Keratinocyte (primary cell): ENCODE measurements around the gene GIMAP7. TPM values are rescaled to one million over a fixed set of nuclear protein-coding genes. Genes with fewer than 3 reads are reported as not detected.

ENCODE experiments used
- DNase-seq: peaks from one replicate; pipeline ENCODE4 v3.0.0-alpha.2; 2011; ENCODE audit warnings: low read depth, missing footprints, low spot score
- FAIRE-seq: peaks from 2 replicates; lab custom pipeline; 2011; peaks lifted over from hg19 to GRCh38; lab: Jason Lieb, UNC
- H2AFZ ChIP-seq: 2 replicates; pipeline ENCODE4 v1.6.0; 2012; ENCODE audit warnings: low read length, control low read depth, inconsistent platforms; ENCODE audit not compliant: control insufficient read depth
- H3K27ac ChIP-seq: 2 replicates; pipeline ENCODE4 v1.5.1; 2011; ENCODE audit warnings: low read length; ENCODE audit not compliant: control insufficient read depth, insufficient read depth
- H3K27me3 ChIP-seq: 3 replicates; pipeline ENCODE4 v1.6.0; 2011; ENCODE audit warnings: low read length; ENCODE audit not compliant: control insufficient read depth, insufficient read depth; ENCODE audit errors: extremely low read depth
- H3K36me3 ChIP-seq, 2 experiments: 2 replicates in 1 of 2; 3 replicates in 1 of 2; pipeline ENCODE4 v1.5.1; 2011; ENCODE audit warnings: low read length in 2 of 2, mild to moderate bottlenecking in 1 of 2; ENCODE audit not compliant: control insufficient read depth in 2 of 2, insufficient read depth in 2 of 2; ENCODE audit errors: extremely low read depth in 1 of 2
- H3K4me1 ChIP-seq: 3 replicates; pipeline ENCODE4 v1.5.1; 2011; ENCODE audit warnings: low read length; ENCODE audit not compliant: control insufficient read depth, insufficient read depth; ENCODE audit errors: extremely low read depth
- H3K4me2 ChIP-seq: 3 replicates; pipeline ENCODE4 v1.6.0; 2011; ENCODE audit warnings: low read depth, low read length; ENCODE audit not compliant: control insufficient read depth, insufficient read depth; ENCODE audit errors: extremely low read depth
- H3K4me3 ChIP-seq, 3 experiments: fragments of 200-600 bp in 1 of 3; sonication (generic) in 1 of 3; 2 replicates in 2 of 3; 3 replicates in 1 of 3; pipeline ENCODE4 v1.5.1; 2011 to 2016; ENCODE audit warnings: low read length in 3 of 3, mild to moderate bottlenecking in 3 of 3, control low read depth in 2 of 3, inconsistent platforms in 1 of 3, low read depth in 1 of 3, mixed read lengths in 1 of 3, mixed run types in 1 of 3, moderate library complexity in 1 of 3; ENCODE audit not compliant: control insufficient read depth in 2 of 3, insufficient read depth in 2 of 3; ENCODE audit errors: extremely low read depth in 1 of 3
- H3K79me2 ChIP-seq: 2 replicates; pipeline ENCODE4 v1.6.0; 2012; ENCODE audit warnings: low read length; ENCODE audit not compliant: control insufficient read depth, insufficient read depth
- H3K9ac ChIP-seq: 3 replicates; pipeline ENCODE4 v1.6.0; 2011; ENCODE audit warnings: low read length; ENCODE audit not compliant: control insufficient read depth, insufficient read depth; ENCODE audit errors: extremely low read depth
- H3K9me1 ChIP-seq: 3 replicates; pipeline ENCODE4 v1.6.0; 2011; ENCODE audit warnings: low read length; ENCODE audit not compliant: control insufficient read depth, insufficient read depth; ENCODE audit errors: extremely low read depth
- H3K9me3 ChIP-seq: 2 replicates; pipeline ENCODE4 v1.5.1; 2012; ENCODE audit warnings: low read depth, low read length; ENCODE audit not compliant: control insufficient read depth
- H4K20me1 ChIP-seq: 3 replicates; pipeline ENCODE4 v1.6.0; 2011; ENCODE audit warnings: low read length; ENCODE audit not compliant: control insufficient read depth, insufficient read depth; ENCODE audit errors: extremely low read depth
- CTCF ChIP-seq, 3 experiments: IDR thresholded peaks in 1 of 3; conservative IDR thresholded peaks in 1 of 3; optimal IDR thresholded peaks in 1 of 3; 2 replicates in 2 of 3; 3 replicates in 1 of 3; pipeline versions ENCODE3 to v1.5.1; 2011; ENCODE audit warnings: low read length in 3 of 3, mild to moderate bottlenecking in 3 of 3, moderate library complexity in 2 of 3, control low read depth in 1 of 3, inconsistent platforms in 1 of 3; ENCODE audit not compliant: insufficient read depth in 2 of 3; ENCODE audit errors: extremely low read depth in 1 of 3
- EZH2 ChIP-seq: IDR thresholded peaks from one replicate; pipeline ENCODE4 v1.6.1; 2012; ENCODE audit warnings: inconsistent platforms, mild to moderate bottlenecking, low read length, moderate library complexity
- dilution Hi-C: fragments of 300-500 bp; cut with MboI; formaldehyde crosslinking; loops from one replicate; pipeline ENCODE4 v1.7.0; 2020; ENCODE audit warnings: low sequenced_read_pairs; ENCODE audit not compliant: extremely low pct_ligation_motif_present
- polyA minus RNA-seq, 3 experiments: library from RNA; depleted of rRNA, polyadenylated mRNA; stranded (reverse); fragments of >200 nt; gene quantifications; 1 replicate in 1 of 3; 2 replicates in 1 of 3; 3 replicates in 1 of 3; pipeline ENCODE4 v1.2.3, GENCODE V29; 2011
- polyA plus RNA-seq, 5 experiments: library from polyadenylated mRNA; depleted of rRNA in 3 of 5; stranded (reverse) in 3 of 5; stranded (forward) in 1 of 5; unstranded in 1 of 5; fragments of >200 nt; gene quantifications; 1 replicate in 1 of 5; 2 replicates in 3 of 5; 3 replicates in 1 of 5; pipeline versions ENCODE4 v1.2.1 to v1.2.3, GENCODE V29; 2011 to 2012; ENCODE audit warnings: missing spikeins in 2 of 5, low read depth in 1 of 5, low replicate concordance in 1 of 5

GIMAP7 gene
- polyA plus RNA-seq (not detected in 3 replicates), polyA minus RNA-seq (not detected in 3 replicates)
- polyA plus RNA-seq (2011; ENCODE audit: low read depth), result not detected
- not detected in 2 replicates for polyA plus RNA-seq (2011; cell fraction: cytosol; rRNA removed)
- polyA plus RNA-seq (2011; cell fraction: nucleus; rRNA removed), result not detected in 2 replicates
- not detected in 2 replicates for polyA plus RNA-seq (2012; ENCODE audit: low replicate concordance)
- polyA minus RNA-seq (2011; cell fraction: cytosol; rRNA and poly(A)+ RNA removed), result not detected
- polyA minus RNA-seq (2011; cell fraction: nucleus; rRNA and poly(A)+ RNA removed), result not detected in 2 replicates

GRCh38 chr7:150514748-150515222 is at the start of gene GIMAP7:
Gene GIMAP7, plus strand, starts transcription at chr7:150514872. Its CDS starts 5,103 bp downstream, at chr7:150519975.
- no peak within 1 kb of the TSS for H3K4me3 ChIP-seq
- H3K79me2 ChIP-seq, result no peaks in the 10 kb centered on the region
- H3K36me3 ChIP-seq, result no peaks in the 10 kb centered on the region
- no peak within 1 kb of the TSS for H2AFZ ChIP-seq
- DNase-seq (no peak), FAIRE-seq (no peak)
- H3K9me1 ChIP-seq, result no peaks in the 10 kb centered on the region
- TF ChIP-seq CTCF (optimal IDR thresholded peaks at IDR 0.05 in 1 of 3, IDR thresholded peaks at IDR 0.05 in 1 of 3, conservative IDR thresholded peaks at IDR 0.05 in 1 of 3; ENCODE audit: extremely low read depth in 1 of 3, insufficient read depth in 2 of 3, low read length in 3 of 3), result no peak
- TF ChIP-seq EZH2, result no peak
- no peaks in the 10 kb centered on the region for H3K4me1 ChIP-seq
- no peaks in the 10 kb centered on the region for H3K27me3 ChIP-seq
- no peak within 1 kb of the TSS for H3K4me2 ChIP-seq
- H3K9ac ChIP-seq, result no peak within 1 kb of the TSS
- no peaks in the 10 kb centered on the region for H4K20me1 ChIP-seq
- H3K9me3 ChIP-seq, result no peaks in the 10 kb centered on the region
- dilution Hi-C loops, result no loop called here
- H3K27ac ChIP-seq, result no peak within 1 kb of the TSS

DNA sequence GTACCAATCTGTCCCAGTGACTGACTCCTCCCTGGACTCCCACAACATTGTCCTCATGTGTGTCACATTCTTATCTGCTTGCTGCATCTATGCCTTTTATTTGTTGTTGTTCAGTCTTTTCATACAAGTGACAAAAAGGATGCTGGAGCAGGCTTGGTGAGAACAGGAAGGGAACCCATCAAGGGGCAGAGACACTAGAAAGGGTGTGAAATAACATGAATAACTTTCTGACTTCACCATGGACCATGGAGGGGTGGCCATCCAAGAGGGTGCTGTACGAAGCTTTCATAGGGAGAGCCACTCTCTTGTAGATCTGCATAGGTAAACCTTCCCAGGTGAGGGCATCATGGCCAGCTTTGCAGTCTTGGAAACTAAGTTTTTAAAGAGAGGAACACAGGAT is 49.7 kb upstream of the GIMAP7 start:
- DNase-seq (no peak), FAIRE-seq (no peak)
- no peaks in the 10 kb centered on the region for H3K79me2 ChIP-seq
- no peak overlapping the region for H3K4me2 ChIP-seq
- no peak overlapping the region for H3K9ac ChIP-seq
- no peak overlapping the region for H3K27ac ChIP-seq
- no peaks in the 10 kb centered on the region for H3K9me1 ChIP-seq
- TF ChIP-seq EZH2, result no peak
- TF ChIP-seq CTCF (optimal IDR thresholded peaks at IDR 0.05 in 1 of 3, IDR thresholded peaks at IDR 0.05 in 1 of 3, conservative IDR thresholded peaks at IDR 0.05 in 1 of 3; ENCODE audit: extremely low read depth in 1 of 3, insufficient read depth in 2 of 3, low read length in 3 of 3), result no peak
- no peaks in the 10 kb centered on the region for H4K20me1 ChIP-seq
- H3K36me3 ChIP-seq, result no peaks in the 10 kb centered on the region
- H3K27me3 ChIP-seq, result no peaks in the 10 kb centered on the region
- H3K4me1 ChIP-seq, result peaks cover 9% of the 10 kb centered on the region
- no peaks in the 10 kb centered on the region for H3K9me3 ChIP-seq
- dilution Hi-C loops, result no loop called here
- no peak overlapping the region for H2AFZ ChIP-seq
- H3K4me3 ChIP-seq, result no peak overlapping the region
